A673 (cell line): ENCODE measurements around the gene ST7. TPM values are rescaled to one million over a fixed set of nuclear protein-coding genes. Genes with fewer than 3 reads are reported as not detected.
"Not testable (repeated sequence)": the region's sequence is repeated elsewhere in the genome, so short reads cannot be mapped to it uniquely, and the experiment has no call there.

ENCODE experiments used
- BruUV-seq: library from RNA; stranded (reverse); fragments of 400-500 nt; replicated peaks from 2 replicates; lab custom pipeline; 2021; lab: Mats Ljungman, UMichigan
- CTCF ChIA-PET: fragments of 300-600 bp; sonication (Branson Sonifier 250); formaldehyde crosslinking; loops from one replicate; lab custom pipeline; 2022; ENCODE audit warnings: antibody characterized with exemption; lab: Charles Lee
- POLR2A ChIA-PET: fragments of 300-600 bp; sonication (Branson Sonifier 250); formaldehyde crosslinking; loops from one replicate; lab custom pipeline; 2022; ENCODE audit warnings: antibody characterized with exemption; ENCODE audit not compliant: low non-redundant PET; lab: Charles Lee
- DNase-seq: peaks from one replicate; pipeline ENCODE4 v3.0.0-alpha.2; 2015; ENCODE audit warnings: low spot score
- H3K27ac ChIP-seq: fragments of 200-600 bp; sonication (generic); 2 replicates; pipeline ENCODE4 v1.5.1; 2016; ENCODE audit warnings: mixed run types, low read depth, mild to moderate bottlenecking, mixed read lengths, antibody characterized with exemption, low read length; ENCODE audit not compliant: poor library complexity, severe bottlenecking
- H3K27me3 ChIP-seq: fragments of 200-600 bp; sonication (generic); replicated peaks from 2 replicates; pipeline ENCODE4 v1.6.1; 2017; ENCODE audit warnings: mixed run types, low read depth, mild to moderate bottlenecking, mixed read lengths, antibody characterized with exemption, low read length; ENCODE audit not compliant: insufficient read depth, poor library complexity
- H3K36me3 ChIP-seq: fragments of 200-600 bp; sonication (generic); 2 replicates; pipeline ENCODE4 v1.6.1; 2016; ENCODE audit warnings: mixed run types, mild to moderate bottlenecking, mixed read lengths, antibody characterized with exemption, low read length; ENCODE audit not compliant: insufficient read depth, poor library complexity, severe bottlenecking
- H3K4me1 ChIP-seq: fragments of 200-600 bp; sonication (generic); 2 replicates; pipeline ENCODE4 v1.6.1; 2017; ENCODE audit warnings: mixed run types, mild to moderate bottlenecking, mixed read lengths, antibody characterized with exemption, low read length; ENCODE audit not compliant: insufficient read depth, poor library complexity, severe bottlenecking
- H3K4me3 ChIP-seq: fragments of 200-600 bp; sonication (generic); 2 replicates; pipeline ENCODE4 v1.5.1; 2016; ENCODE audit warnings: low read depth, mixed run types, mild to moderate bottlenecking, mixed read lengths, low read length; ENCODE audit not compliant: poor library complexity, severe bottlenecking
- H3K9me3 ChIP-seq: fragments of 200-600 bp; sonication (generic); 2 replicates; pipeline ENCODE4 v1.6.1; 2016; ENCODE audit warnings: mixed run types, low read depth, mild to moderate bottlenecking, mixed read lengths, antibody characterized with exemption, low read length; ENCODE audit not compliant: poor library complexity, severe bottlenecking
- CTCF ChIP-seq: fragments of 300-800, 200-600 bp; sonication (generic); conservative IDR thresholded peaks from 2 replicates; pipeline ENCODE4 v1.5.1; 2017; ENCODE audit warnings: low read depth, mild to moderate bottlenecking, antibody characterized with exemption, low read length, moderate library complexity, mixed read lengths
- EZH2 ChIP-seq: fragments of 200-600 bp; sonication (generic); IDR thresholded peaks from 2 replicates; pipeline ENCODE4 v1.6.1; 2017; ENCODE audit warnings: borderline replicate concordance, low read depth, mild to moderate bottlenecking, mixed read lengths, antibody characterized with exemption, low read length; ENCODE audit not compliant: poor library complexity, severe bottlenecking
- intact Hi-C: fragments of 100-400 bp; cut with micrococcal nuclease; formaldehyde crosslinking; loops from one replicate; pipeline ENCODE4 v1.10.0; 2022; ENCODE audit not compliant: unreplicated experiment
- total RNA-seq: library from RNA; stranded (reverse); gene quantifications from 2 replicates; pipeline ENCODE4 v1.2.3, GENCODE V29; 2021

ST7 gene
- total RNA-seq, 1 experiment from 2014 or later, result 24.3 TPM

GRCh38 chr7:116971869-116972268 is 18.6 kb downstream of the ST7 start:
- no peaks in the 10 kb centered on the region for H3K27me3 ChIP-seq
- no peaks in the 10 kb centered on the region for H3K9me3 ChIP-seq
- TF ChIP-seq EZH2 (no peak), CTCF (no peak)
- intact Hi-C loops, result no loop called here
- no peak overlapping the region for H3K4me3 ChIP-seq
- ChIA-PET CTCF (interaction anchor here (1.1 kb wide), 1 partner anchor 13 kb away, joined by 5 read pairs; no protein-coding TSS in a partner anchor), POLR2A (no interaction called here)
- H3K4me1 ChIP-seq, result peaks cover 4% of the 10 kb centered on the region
- no peaks in the 10 kb centered on the region for H3K36me3 ChIP-seq
- no peak overlapping the region for H3K27ac ChIP-seq
- no TSS peak for BruUV-seq
- DNase-seq, result no peak

GRCh38 chr7:116975024-116975423 is 21.7 kb downstream of the ST7 start:
- intact Hi-C loops, CTCF ChIA-PET, H3K27me3 ChIP-seq, H3K27ac ChIP-seq, H3K36me3 ChIP-seq, H3K4me3 ChIP-seq, DNase-seq, H3K9me3 ChIP-seq, BruUV-seq: not testable (repeated sequence)
- POLR2A ChIA-PET, result interaction anchor here (0.6 kb wide), 1 partner anchor 20 kb away, joined by 3 read pairs; no protein-coding TSS in a partner anchor
- peaks cover 29% of the 10 kb centered on the region for H3K4me1 ChIP-seq

- Histone ChIP-seq H3K4me3 (no peak overlapping the region), H3K4me1 (peaks cover 36% of the 10 kb centered on the region), H3K27me3 (no peaks in the 10 kb centered on the region), H3K9me3 (no peaks in the 10 kb centered on the region), H3K27ac (no peak overlapping the region), H3K36me3 (no peaks in the 10 kb centered on the region)
- TF ChIP-seq EZH2 (no peak), CTCF (no peak)
- POLR2A ChIA-PET, result no interaction called here
- DNase-seq, result peak; percentile 26
- intact Hi-C loops, result no loop called here
- BruUV-seq, result no TSS peak
- CTCF ChIA-PET, result no interaction called here
Measured at GRCh38 chr7:116977172-116977571, 23.9 kb downstream of the ST7 start.

- POLR2A ChIA-PET, result interaction anchor here (0.6 kb wide), 1 partner anchor 153 kb away, joined by 4 read pairs; no protein-coding TSS in a partner anchor
- TF ChIP-seq EZH2 (no peak), CTCF (no peak)
- CTCF ChIA-PET, result no interaction called here
- H3K4me1 ChIP-seq, result peaks cover 36% of the 10 kb centered on the region
- no peak overlapping the region for H3K27ac ChIP-seq
- H3K4me3 ChIP-seq, result no peak overlapping the region
- no peaks in the 10 kb centered on the region for H3K27me3 ChIP-seq
- H3K9me3 ChIP-seq, result no peaks in the 10 kb centered on the region
- H3K36me3 ChIP-seq, result no peaks in the 10 kb centered on the region
- intact Hi-C loops, result no loop called here
- BruUV-seq, result no TSS peak
- no peak for DNase-seq
Measured at GRCh38 chr7:116978006-116978405, 24.7 kb downstream of the ST7 start.
